ENCODE data around the gene RECK. TPM values are rescaled to one million over a fixed set of nuclear protein-coding genes. Genes with fewer than 3 reads are reported as not detected.
"Not testable (repeated sequence)": the region's sequence is repeated elsewhere in the genome, so short reads cannot be mapped to it uniquely, and the experiment has no call there.

Gene RECK
- total RNA-seq, 2 donors from 2014 or later: 4.2 to 5.4 TPM

- peak overlapping the region; percentile 84 for H3K4me3 Mint-ChIP-seq
- H3K36me3 Mint-ChIP-seq (ENCODE audit: low read depth): peaks cover 30% of the 10 kb centered on the region
- H3K4me1 Mint-ChIP-seq: peaks cover 47% of the 10 kb centered on the region
- ATAC-seq (replicated peaks): no peak
- H3K27ac Mint-ChIP-seq: peak overlapping the region; percentile 92
- H3K9me3 Mint-ChIP-seq: no peaks in the 10 kb centered on the region
- no peaks in the 10 kb centered on the region for H3K27me3 Mint-ChIP-seq
These were observed 114.0 kb downstream of the RECK start for GRCh38 chr9:36150574-36151315.

GRCh38 chr9:36151316-36152210 is 114.8 kb downstream of the RECK start:
- peak; percentile 88 for ATAC-seq (replicated peaks)
- no peaks in the 10 kb centered on the region for H3K27me3 Mint-ChIP-seq
- peaks cover 42% of the 10 kb centered on the region for H3K4me1 Mint-ChIP-seq
- H3K36me3 Mint-ChIP-seq (ENCODE audit: low read depth): peaks cover 28% of the 10 kb centered on the region
- peak overlapping the region; percentile 84 for H3K4me3 Mint-ChIP-seq
- no peaks in the 10 kb centered on the region for H3K9me3 Mint-ChIP-seq
- peak overlapping the region; percentile 92 for H3K27ac Mint-ChIP-seq

- H3K4me3 Mint-ChIP-seq: peak overlapping the region; percentile 34
- H3K27ac Mint-ChIP-seq: peak overlapping the region; percentile 68
- H3K36me3 Mint-ChIP-seq (ENCODE audit: low read depth): peaks cover 22% of the 10 kb centered on the region
- H3K9me3 Mint-ChIP-seq: no peaks in the 10 kb centered on the region
- H3K27me3 Mint-ChIP-seq: no peaks in the 10 kb centered on the region
- H3K4me1 Mint-ChIP-seq: peaks cover 32% of the 10 kb centered on the region
- no peak for ATAC-seq (replicated peaks)
These were observed 116.2 kb downstream of the RECK start for GRCh38 chr9:36152741-36153438.

GRCh38 chr9:36153746-36154145 is 117.0 kb downstream of the RECK start:
- Mint-ChIP-seq H3K9me3 (no peaks in the 10 kb centered on the region), H3K4me3 (peak overlapping the region; percentile 34), H3K27me3 (no peaks in the 10 kb centered on the region), H3K4me1 (peaks cover 37% of the 10 kb centered on the region), H3K27ac (peak overlapping the region; percentile 68), H3K36me3 (ENCODE audit: low read depth) (peaks cover 22% of the 10 kb centered on the region)
- no peak for ATAC-seq (replicated peaks)

GRCh38 chr9:36154331-36154952 is 117.7 kb downstream of the RECK start:
- H3K36me3 Mint-ChIP-seq (ENCODE audit: low read depth): peaks cover 22% of the 10 kb centered on the region

GRCh38 chr9:36156116-36156515 is 119.4 kb downstream of the RECK start:
- Mint-ChIP-seq H3K27me3 (no peaks in the 10 kb centered on the region), H3K9me3 (no peaks in the 10 kb centered on the region), H3K27ac (no peak overlapping the region), H3K4me1 (peaks cover 30% of the 10 kb centered on the region), H3K4me3 (no peak overlapping the region), H3K36me3 (ENCODE audit: low read depth) (peaks cover 22% of the 10 kb centered on the region)
- ATAC-seq (replicated peaks): no peak

More at GRCh38 chr9:36154331-36154952, 117.7 kb downstream of the RECK start:
- Mint-ChIP-seq H3K4me3 (peak overlapping the region; percentile 22), H3K27ac (peak overlapping the region; percentile 33), H3K27me3 (no peaks in the 10 kb centered on the region), H3K9me3 (no peaks in the 10 kb centered on the region), H3K4me1 (peaks cover 37% of the 10 kb centered on the region)
- ATAC-seq (replicated peaks): no peak

- H3K9me3 Mint-ChIP-seq: no peaks in the 10 kb centered on the region
- H3K36me3 Mint-ChIP-seq (ENCODE audit: low read depth): peaks cover 15% of the 10 kb centered on the region
- peaks cover 23% of the 10 kb centered on the region for H3K4me1 Mint-ChIP-seq
- no peaks in the 10 kb centered on the region for H3K27me3 Mint-ChIP-seq
- H3K27ac Mint-ChIP-seq: no peak overlapping the region
- H3K4me3 Mint-ChIP-seq: no peak overlapping the region
- no peak for ATAC-seq (replicated peaks)
These were observed 121.4 kb downstream of the RECK start for GRCh38 chr9:36158122-36158521.

GRCh38 chr9:36158917-36159316 is 122.2 kb downstream of the RECK start:
- H3K9me3 Mint-ChIP-seq: no peaks in the 10 kb centered on the region
- ATAC-seq (replicated peaks): no peak
- peak overlapping the region; percentile 44 for H3K27ac Mint-ChIP-seq
- no peaks in the 10 kb centered on the region for H3K27me3 Mint-ChIP-seq
- H3K4me1 Mint-ChIP-seq: peaks cover 18% of the 10 kb centered on the region
- H3K4me3 Mint-ChIP-seq: no peak overlapping the region
- H3K36me3 Mint-ChIP-seq (ENCODE audit: low read depth): peaks cover 15% of the 10 kb centered on the region

GRCh38 chr9:36159509-36159908 is 122.8 kb downstream of the RECK start:
- H3K27me3 Mint-ChIP-seq; H3K36me3 Mint-ChIP-seq (ENCODE audit: low read depth): not testable (repeated sequence)
- peak overlapping the region; percentile 44 for H3K27ac Mint-ChIP-seq

GRCh38 chr9:36160126-36160525 is 123.4 kb downstream of the RECK start:
- not testable (repeated sequence) for H3K4me3 Mint-ChIP-seq; H3K27me3 Mint-ChIP-seq; H3K36me3 Mint-ChIP-seq (ENCODE audit: low read depth); H3K9me3 Mint-ChIP-seq; ATAC-seq (replicated peaks)
- peaks cover 12% of the 10 kb centered on the region for H3K4me1 Mint-ChIP-seq
- H3K27ac Mint-ChIP-seq: peak overlapping the region; percentile 0

More at GRCh38 chr9:36159509-36159908, 122.8 kb downstream of the RECK start:
- not testable (repeated sequence) for H3K4me3 Mint-ChIP-seq; H3K9me3 Mint-ChIP-seq; ATAC-seq (replicated peaks)
- H3K4me1 Mint-ChIP-seq: peaks cover 12% of the 10 kb centered on the region

GRCh38 chr9:36161187-36161586 is 124.5 kb downstream of the RECK start:
- Mint-ChIP-seq H3K27ac (peak overlapping the region; percentile 8), H3K4me1 (peaks cover 12% of the 10 kb centered on the region), H3K27me3 (no peaks in the 10 kb centered on the region), H3K36me3 (ENCODE audit: low read depth) (peaks cover 6% of the 10 kb centered on the region), H3K4me3 (no peak overlapping the region), H3K9me3 (no peaks in the 10 kb centered on the region)
- no peak for ATAC-seq (replicated peaks)

GRCh38 chr9:36162211-36162738 is 125.6 kb downstream of the RECK start:
- Mint-ChIP-seq H3K36me3 (ENCODE audit: low read depth) (no peaks in the 10 kb centered on the region), H3K27ac (no peak overlapping the region), H3K4me1 (peaks cover 12% of the 10 kb centered on the region), H3K9me3 (no peaks in the 10 kb centered on the region), H3K4me3 (no peak overlapping the region), H3K27me3 (no peaks in the 10 kb centered on the region)
- no peak for ATAC-seq (replicated peaks)

GRCh38 chr9:36163049-36163785 is 126.5 kb downstream of the RECK start:
- H3K27ac Mint-ChIP-seq: no peak overlapping the region
- ATAC-seq (replicated peaks): no peak
- H3K4me1 Mint-ChIP-seq: peaks cover 10% of the 10 kb centered on the region
- H3K9me3 Mint-ChIP-seq: no peaks in the 10 kb centered on the region
- no peak overlapping the region for H3K4me3 Mint-ChIP-seq
- H3K27me3 Mint-ChIP-seq: no peaks in the 10 kb centered on the region
- H3K36me3 Mint-ChIP-seq (ENCODE audit: low read depth): no peaks in the 10 kb centered on the region
